ENCODE measurements around the gene SLC43A3. TPM values are rescaled to one million over a fixed set of nuclear protein-coding genes. Genes with fewer than 3 reads are reported as not detected.

The SLC43A3 gene
- total RNA-seq, 2 experiments from 2014 or later = 6.9 to 7.3 TPM

- Mint-ChIP-seq H3K4me3 (peak overlapping the region; percentile 87), H3K4me1 (ENCODE audit: low read depth) (peaks cover 56% of the 10 kb centered on the region), H3K9me3 (no peaks in the 10 kb centered on the region), H3K27me3 (no peaks in the 10 kb centered on the region), H3K27ac (peak overlapping the region; percentile 87), H3K36me3 (ENCODE audit: low read depth) (peaks cover 30% of the 10 kb centered on the region)
- DNase-seq (peak in 2 of 14 experiments; percentile 19 to 57), ATAC-seq (ENCODE audit: poor library complexity) (no peak)
- TF ChIP-seq CTCF (IDR thresholded peaks at IDR 0.05) = no peak
- Histone ChIP-seq H3K4me1 (ENCODE audit: insufficient read depth, low read length) (peaks cover 39% of the 10 kb centered on the region), H3K9me3 (ENCODE audit: control insufficient read depth in 1 of 2, insufficient read depth in 1 of 2, low read length in 2 of 2) (no peaks in the 10 kb centered on the region), H3K4me3 (ENCODE audit: low read length) (peak overlapping the region; percentile 61), H3K36me3 (ENCODE audit: insufficient read depth, low read length) (peaks cover 4% of the 10 kb centered on the region), H3K27ac (ENCODE audit: low read depth in 1 of 2, low read length in 2 of 2) (peak overlapping the region; percentile 11 to 58), H3K27me3 (ENCODE audit: control insufficient read depth in 1 of 2, insufficient read depth in 2 of 2, low read length in 2 of 2) (no peaks in the 10 kb centered on the region)
- intact Hi-C loops (cut with DNase I, micrococcal nuclease) = loop anchor here in 1 of 2 experiments (2.0 to 5.0 kb wide), 2 partner anchors 30 to 79 kb away; no protein-coding TSS in a partner anchor
- POLR2A ChIA-PET = interaction anchor here (0.6 to 2.3 kb wide), 2 partner anchors 32 to 1120 kb away, joined by 3 to 16 read pairs; no protein-coding TSS in a partner anchor
- CTCF ChIA-PET = interaction anchor here (1.0 kb wide), 1 partner anchor 81 kb away, joined by 3 read pairs; no protein-coding TSS in a partner anchor
These were observed 437 bp downstream of the SLC43A3 start for GRCh38 chr11:57426439-57426928.

GRCh38 chr11:57425565-57426438 lies 1.1 kb downstream of the SLC43A3 start:
- peaks cover 39% of the 10 kb centered on the region for H3K4me1 ChIP-seq (ENCODE audit: insufficient read depth, low read length)
- peak overlapping the region; percentile 64 to 80 for H3K27ac ChIP-seq (ENCODE audit: low read depth in 1 of 2, low read length in 2 of 2)
- DNase-seq (no peak), ATAC-seq (ENCODE audit: poor library complexity) (no peak)
- H3K4me3 ChIP-seq (ENCODE audit: low read length) = peak overlapping the region; percentile 61
- peaks cover 56% of the 10 kb centered on the region for H3K4me1 Mint-ChIP-seq (ENCODE audit: low read depth)
- H3K27me3 ChIP-seq (ENCODE audit: control insufficient read depth in 1 of 2, insufficient read depth in 2 of 2, low read length in 2 of 2) = no peaks in the 10 kb centered on the region
- no peaks in the 10 kb centered on the region for H3K9me3 ChIP-seq (ENCODE audit: control insufficient read depth in 1 of 2, insufficient read depth in 1 of 2, low read length in 2 of 2)
- no peaks in the 10 kb centered on the region for H3K9me3 Mint-ChIP-seq
- POLR2A ChIA-PET = interaction anchor here (0.6 to 2.3 kb wide), 4 partner anchors 32 to 1121 kb away, joined by 3 to 16 read pairs (median 4); partner anchors contain the start of gene TNKS1BP1
- peak overlapping the region; percentile 87 for H3K4me3 Mint-ChIP-seq
- H3K36me3 Mint-ChIP-seq (ENCODE audit: low read depth) = peaks cover 35% of the 10 kb centered on the region
- CTCF ChIA-PET = interaction anchor here (0.6 to 2.3 kb wide), 3 partner anchors 32 to 80 kb away, joined by 3 to 15 read pairs (median 3); no protein-coding TSS in a partner anchor
- H3K36me3 ChIP-seq (ENCODE audit: insufficient read depth, low read length) = peaks cover 5% of the 10 kb centered on the region
- H3K27ac Mint-ChIP-seq = peak overlapping the region; percentile 89
- intact Hi-C loops (cut with DNase I, micrococcal nuclease) = loop anchor here (2.0 to 5.0 kb wide), 3 partner anchors 31 to 79 kb away; no protein-coding TSS in a partner anchor
- no peaks in the 10 kb centered on the region for H3K27me3 Mint-ChIP-seq
- TF ChIP-seq CTCF (IDR thresholded peaks at IDR 0.05) = no peak

GRCh38 chr11:57424792-57425564 lies 1.9 kb downstream of the SLC43A3 start:
- Mint-ChIP-seq H3K27me3 (no peaks in the 10 kb centered on the region), H3K36me3 (ENCODE audit: low read depth) (peaks cover 43% of the 10 kb centered on the region), H3K9me3 (no peaks in the 10 kb centered on the region), H3K4me3 (peak overlapping the region; percentile 87), H3K27ac (peak overlapping the region; percentile 89), H3K4me1 (ENCODE audit: low read depth) (peaks cover 56% of the 10 kb centered on the region)
- ATAC-seq (ENCODE audit: poor library complexity) (peak; percentile 90), DNase-seq (peak; percentile 45 to 94 (median 74))
- Histone ChIP-seq H3K4me1 (ENCODE audit: insufficient read depth, low read length) (peaks cover 39% of the 10 kb centered on the region), H3K36me3 (ENCODE audit: insufficient read depth, low read length) (peaks cover 13% of the 10 kb centered on the region), H3K27ac (ENCODE audit: low read depth in 1 of 2, low read length in 2 of 2) (peak overlapping the region; percentile 64 to 80), H3K27me3 (ENCODE audit: control insufficient read depth in 1 of 2, insufficient read depth in 2 of 2, low read length in 2 of 2) (no peaks in the 10 kb centered on the region), H3K4me3 (ENCODE audit: low read length) (peak overlapping the region; percentile 61), H3K9me3 (ENCODE audit: control insufficient read depth in 1 of 2, insufficient read depth in 1 of 2, low read length in 2 of 2) (no peaks in the 10 kb centered on the region)
- ChIA-PET CTCF (interaction anchor here (0.6 to 2.3 kb wide), 2 partner anchors 33 to 35 kb away, joined by 3 to 15 read pairs; no protein-coding TSS in a partner anchor), POLR2A (interaction anchor here (0.6 to 2.3 kb wide), 4 partner anchors 33 to 364 kb away, joined by 3 to 16 read pairs (median 4); partner anchors contain the start of gene TNKS1BP1)
- TF ChIP-seq CTCF (IDR thresholded peaks at IDR 0.05) = no peak
- intact Hi-C loops (cut with DNase I, micrococcal nuclease) = loop anchor here (2.0 to 5.0 kb wide), 3 partner anchors 34 to 88 kb away; partner anchors contain the start of genes P2RX3 (in 1 of the 2) and SSRP1 (in 1 of the 2)

Measured in CD4-positive, alpha-beta T cell (primary cell).